Panc1 (cell line): ENCODE data around the gene MAP2K5.

ENCODE experiments used
- CTCF ChIP-seq: fragments of 450-650 bp; IDR thresholded peaks from 2 replicates; pipeline ENCODE4 v1.5.1; 2017; ENCODE audit warnings: mild to moderate bottlenecking
- POLR2AphosphoS5 ChIP-seq: IDR thresholded peaks from 2 replicates; pipeline ENCODE4 v1.6.1; 2012; ENCODE audit warnings: mild to moderate bottlenecking, low read depth, low read length, moderate library complexity
- REST ChIP-seq, 2 experiments: IDR thresholded peaks; 2 replicates each; pipeline ENCODE4 v1.6.1; 2011 to 2012; ENCODE audit warnings: low read depth in 2 of 2, control low read depth in 1 of 2, low read length in 1 of 2, mild to moderate bottlenecking in 1 of 2, moderate library complexity in 1 of 2; ENCODE audit not compliant: insufficient read depth in 1 of 2
- SIN3A ChIP-seq: IDR thresholded peaks from 2 replicates; pipeline ENCODE4 v1.6.1; 2012; ENCODE audit warnings: low read depth, mild to moderate bottlenecking, low read length, moderate library complexity, borderline replicate concordance; ENCODE audit not compliant: insufficient read depth

GRCh38 chr15:67608638-67608959 lies 66.1 kb downstream of the MAP2K5 start:
- TF ChIP-seq CTCF, result no peak
- no peak for TF ChIP-seq POLR2AphosphoS5
- no peak for TF ChIP-seq REST (IDR thresholded peaks at IDR 0.05; ENCODE audit: insufficient read depth in 1 of 2, low read depth in 2 of 2, low read length in 1 of 2)
- TF ChIP-seq SIN3A, result no peak
